Neural progenitor cell (in vitro differentiated cells): ENCODE results near the gene RRP8. TPM values are rescaled to one million over a fixed set of nuclear protein-coding genes. Genes with fewer than 3 reads are reported as not detected.

Source experiments
- DNase-seq: peaks from one replicate; pipeline ENCODE4 v3.0.0-alpha.2; 2016; ENCODE audit warnings: low spot score
- H2AFZ ChIP-seq: fragments of 200-600 bp; sonication (generic); replicated peaks from 2 replicates; pipeline ENCODE4 v1.6.1; 2016; ENCODE audit warnings: antibody characterized with exemption
- H3F3A ChIP-seq: fragments of 200-600 bp; sonication (generic); 2 replicates; pipeline ENCODE4 v1.6.1; 2016; ENCODE audit warnings: antibody characterized with exemption, low read depth
- H3K27ac ChIP-seq: fragments of 200-600 bp; sonication (generic); 2 replicates; pipeline ENCODE4 v1.5.1; 2016; ENCODE audit warnings: mild to moderate bottlenecking
- H3K27me3 ChIP-seq: fragments of 200-600 bp; sonication (generic); 2 replicates; pipeline ENCODE4 v1.6.1; 2016; ENCODE audit warnings: mild to moderate bottlenecking, moderate library complexity
- H3K36me3 ChIP-seq: fragments of 200-600 bp; sonication (generic); 2 replicates; pipeline ENCODE4 v1.5.1; 2016
- H3K4me1 ChIP-seq: fragments of 200-600 bp; sonication (generic); 2 replicates; pipeline ENCODE4 v1.6.1; 2016; ENCODE audit warnings: mixed run types
- H3K4me2 ChIP-seq: fragments of 200-600 bp; sonication (generic); 2 replicates; pipeline ENCODE4 v1.6.1; 2016
- H3K4me3 ChIP-seq: fragments of 200-600 bp; sonication (generic); 2 replicates; pipeline ENCODE4 v1.5.1; 2016
- H3K79me2 ChIP-seq: fragments of 200-600 bp; sonication (generic); 2 replicates; pipeline ENCODE4 v1.6.1; 2016; ENCODE audit warnings: low read depth
- H3K9ac ChIP-seq: fragments of 200-600 bp; sonication (generic); 2 replicates; pipeline ENCODE4 v1.6.1; 2016
- H3K9me3 ChIP-seq: fragments of 200-600 bp; sonication (generic); 2 replicates; pipeline ENCODE4 v1.5.1; 2016; ENCODE audit warnings: low read depth
- H4K20me1 ChIP-seq: fragments of 200-600 bp; sonication (generic); 2 replicates; pipeline ENCODE4 v1.6.1; 2016; ENCODE audit warnings: low read depth
- H3K27ac Mint-ChIP-seq: 3 replicates; pipeline ENCODE4 v1.8.0; 2021; ENCODE audit warnings: mixed read lengths
- H3K27me3 Mint-ChIP-seq: 2 replicates; pipeline ENCODE4 v1.8.0; 2022; ENCODE audit warnings: low read depth, mild to moderate bottlenecking, inconsistent platforms, moderate library complexity, mixed read lengths; ENCODE audit not compliant: insufficient read depth
- H3K36me3 Mint-ChIP-seq: 3 replicates; pipeline ENCODE4 v1.8.0; 2021; ENCODE audit warnings: mixed read lengths
- H3K4me1 Mint-ChIP-seq: 3 replicates; pipeline ENCODE4 v1.8.0; 2021; ENCODE audit warnings: mixed read lengths
- H3K4me3 Mint-ChIP-seq: 3 replicates; pipeline ENCODE4 v1.8.0; 2021; ENCODE audit warnings: mild to moderate bottlenecking, moderate library complexity, mixed read lengths
- H3K9me3 Mint-ChIP-seq: 3 replicates; pipeline ENCODE4 v1.8.0; 2020; ENCODE audit warnings: mixed read lengths
- CTCF ChIP-seq: fragments of 200-600 bp; sonication (generic); IDR thresholded peaks from 2 replicates; pipeline ENCODE4 v1.5.1; 2017; ENCODE audit warnings: antibody characterized with exemption, mild to moderate bottlenecking
- EZH2 ChIP-seq: fragments of 200-600 bp; sonication (generic); IDR thresholded peaks from 2 replicates; pipeline ENCODE4 v1.6.1; 2017; ENCODE audit warnings: antibody characterized with exemption, mild to moderate bottlenecking, moderate library complexity
- EZH2phosphoT487 ChIP-seq: fragments of 200-600 bp; sonication (generic); IDR thresholded peaks from 2 replicates; pipeline ENCODE4 v1.6.1; 2017; ENCODE audit warnings: antibody characterized with exemption
- total RNA-seq: library from RNA; depleted of rRNA; stranded (reverse); fragments of >200 nt; gene quantifications from 2 replicates; pipeline ENCODE4 v1.2.3, GENCODE V29; 2015; ENCODE audit warnings: low replicate concordance

The RRP8 gene
- total RNA-seq, 1 donor from 2014 or later, result 16.0 TPM

- peaks cover 17% of the 10 kb centered on the region for H3K4me1 ChIP-seq
- H3K9ac ChIP-seq, result no peak overlapping the region
- TF ChIP-seq EZH2phosphoT487 (no peak), EZH2 (no peak), CTCF (no peak)
- peaks cover 11% of the 10 kb centered on the region for H3F3A ChIP-seq
- no peaks in the 10 kb centered on the region for H3K9me3 ChIP-seq
- H2AFZ ChIP-seq, result no peak overlapping the region
- no peaks in the 10 kb centered on the region for H4K20me1 ChIP-seq
- Mint-ChIP-seq H3K36me3 (peaks cover 19% of the 10 kb centered on the region), H3K9me3 (no peaks in the 10 kb centered on the region), H3K27me3 (no peaks in the 10 kb centered on the region), H3K4me3 (no peak overlapping the region), H3K4me1 (no peaks in the 10 kb centered on the region), H3K27ac (no peak overlapping the region)
- no peak for DNase-seq
- no peak overlapping the region for H3K27ac ChIP-seq
- H3K4me3 ChIP-seq, result no peak overlapping the region
- no peak overlapping the region for H3K4me2 ChIP-seq
- peaks cover 1% of the 10 kb centered on the region for H3K79me2 ChIP-seq
- H3K36me3 ChIP-seq, result no peaks in the 10 kb centered on the region
- H3K27me3 ChIP-seq, result peaks cover 2% of the 10 kb centered on the region
These were observed 20.3 kb upstream of the RRP8 start for GRCh38 chr11:6623391-6624363.

DNA sequence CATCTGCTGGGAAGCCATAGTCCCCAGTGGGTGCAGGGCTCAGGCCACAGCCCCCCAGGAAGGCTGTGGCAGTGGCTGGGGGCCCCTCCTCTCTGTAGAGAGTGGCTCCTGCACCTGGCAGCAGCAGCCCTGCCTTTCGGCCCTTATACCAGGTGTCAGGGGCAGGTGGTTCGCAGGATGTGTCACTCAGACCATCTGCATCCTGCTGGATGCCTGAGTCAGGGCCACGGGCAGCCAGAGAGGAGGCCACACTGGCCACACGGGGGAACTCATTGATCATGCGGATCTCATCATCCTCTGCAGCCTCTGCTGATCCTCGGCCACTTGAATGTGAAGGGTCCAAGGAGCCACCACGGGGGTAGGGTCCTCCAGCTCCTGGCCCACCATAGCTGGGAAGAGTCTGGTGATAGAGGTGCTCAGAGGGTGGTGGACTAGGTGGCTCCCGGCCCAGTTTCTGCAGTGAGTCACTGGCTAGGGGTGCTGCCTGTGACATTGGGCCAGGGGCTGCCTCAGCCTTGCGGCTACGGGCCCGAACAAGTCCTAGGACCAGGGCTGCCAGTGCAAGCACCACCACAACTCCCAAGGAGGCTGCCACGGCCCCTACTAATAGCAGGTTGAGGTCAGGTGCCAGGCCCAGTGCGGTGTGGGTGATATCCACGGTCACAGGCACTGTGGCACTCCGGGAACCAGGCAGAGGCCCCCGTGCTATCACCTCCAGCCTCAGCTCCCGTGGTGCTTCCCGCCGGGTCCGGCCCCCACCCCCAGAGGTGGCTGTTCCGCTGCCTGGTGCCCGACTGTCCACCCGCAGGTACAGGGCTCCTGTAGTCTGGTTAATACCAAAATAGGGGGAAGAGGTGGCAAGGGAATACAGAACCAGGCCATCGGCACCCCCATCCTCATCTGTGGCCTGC, 19.1 kb upstream of the RRP8 start:
- Histone ChIP-seq H3K4me1 (peaks cover 20% of the 10 kb centered on the region), H3K36me3 (no peaks in the 10 kb centered on the region), H2AFZ (no peak overlapping the region), H3K4me3 (no peak overlapping the region), H3K4me2 (no peak overlapping the region), H3K79me2 (peaks cover 4% of the 10 kb centered on the region), H4K20me1 (no peaks in the 10 kb centered on the region), H3K9me3 (no peaks in the 10 kb centered on the region), H3F3A (peaks cover 11% of the 10 kb centered on the region), H3K27ac (no peak overlapping the region), H3K27me3 (no peaks in the 10 kb centered on the region), H3K9ac (no peak overlapping the region)
- peaks cover 16% of the 10 kb centered on the region for H3K36me3 Mint-ChIP-seq
- no peak overlapping the region for H3K4me3 Mint-ChIP-seq
- no peaks in the 10 kb centered on the region for H3K9me3 Mint-ChIP-seq
- H3K27me3 Mint-ChIP-seq, result no peaks in the 10 kb centered on the region
- H3K27ac Mint-ChIP-seq, result no peak overlapping the region
- H3K4me1 Mint-ChIP-seq, result no peaks in the 10 kb centered on the region
- no peak for DNase-seq
- no peak for TF ChIP-seq EZH2phosphoT487
- TF ChIP-seq EZH2, result no peak
- TF ChIP-seq CTCF, result no peak

GRCh38 chr11:6621711-6622211, 18.3 kb upstream of the RRP8 start:
- H3K36me3 ChIP-seq, result no peaks in the 10 kb centered on the region
- H3K79me2 ChIP-seq, result peaks cover 4% of the 10 kb centered on the region
- Mint-ChIP-seq H3K4me1 (no peaks in the 10 kb centered on the region), H3K36me3 (peaks cover 13% of the 10 kb centered on the region), H3K9me3 (no peaks in the 10 kb centered on the region), H3K27ac (no peak overlapping the region), H3K27me3 (no peaks in the 10 kb centered on the region), H3K4me3 (no peak overlapping the region)
- H3K9me3 ChIP-seq, result no peaks in the 10 kb centered on the region
- peaks cover 20% of the 10 kb centered on the region for H3K4me1 ChIP-seq
- no peak overlapping the region for H3K4me3 ChIP-seq
- no peak overlapping the region for H3K4me2 ChIP-seq
- no peak overlapping the region for H3K9ac ChIP-seq
- H2AFZ ChIP-seq, result no peak overlapping the region
- no peaks in the 10 kb centered on the region for H4K20me1 ChIP-seq
- no peak overlapping the region for H3K27ac ChIP-seq
- no peak for DNase-seq
- peaks cover 11% of the 10 kb centered on the region for H3F3A ChIP-seq
- no peaks in the 10 kb centered on the region for H3K27me3 ChIP-seq
- no peak for TF ChIP-seq CTCF
- no peak for TF ChIP-seq EZH2phosphoT487
- TF ChIP-seq EZH2, result no peak
